22Rv1 (cell line): Measurements from ENCODE around the gene PUS1.
"Not testable (repeated sequence)": the region's sequence is repeated elsewhere in the genome, so short reads cannot be mapped to it uniquely, and the experiment has no call there.

Experiments
- H3K27ac ChIP-seq: fragments of 450-650 bp; 2 replicates; pipeline ENCODE4 v1.5.1; 2017
- CTCF ChIP-seq: fragments of 450-650 bp; IDR thresholded peaks from 2 replicates; pipeline ENCODE4 v1.5.1; 2017; ENCODE audit warnings: mild to moderate bottlenecking
- ZFX ChIP-seq: fragments of 450-650 bp; IDR thresholded peaks from 2 replicates; pipeline ENCODE4 v1.6.1; 2017; ENCODE audit warnings: antibody characterized with exemption, borderline replicate concordance

Gene PUS1

GRCh38 chr12:131983026-131983425, 54.0 kb downstream of the PUS1 start:
- H3K27ac ChIP-seq = no peak overlapping the region
- TF ChIP-seq ZFX (no peak), CTCF (no peak)

GRCh38 chr12:131983554-131983953, 54.5 kb downstream of the PUS1 start:
- TF ChIP-seq ZFX (no peak), CTCF (no peak)
- H3K27ac ChIP-seq = no peak overlapping the region

- no peak overlapping the region for H3K27ac ChIP-seq
- TF ChIP-seq CTCF = no peak
- no peak for TF ChIP-seq ZFX
Observed at GRCh38 chr12:131984334-131984733, 55.3 kb downstream of the PUS1 start.

- H3K27ac ChIP-seq = not testable (repeated sequence)
Observed at GRCh38 chr12:131985510-131985875, 56.4 kb downstream of the PUS1 start.

GRCh38 chr12:131986361-131986760, 57.3 kb downstream of the PUS1 start:
- no peak overlapping the region for H3K27ac ChIP-seq
- TF ChIP-seq ZFX (no peak), CTCF (no peak)

GRCh38 chr12:131986910-131987309, 57.8 kb downstream of the PUS1 start:
- no peak for TF ChIP-seq ZFX
- TF ChIP-seq CTCF = no peak
- H3K27ac ChIP-seq = no peak overlapping the region

GRCh38 chr12:131987552-131987951, 58.5 kb downstream of the PUS1 start:
- TF ChIP-seq ZFX (no peak), CTCF (no peak)
- no peak overlapping the region for H3K27ac ChIP-seq

- TF ChIP-seq CTCF (no peak), ZFX (no peak)
- no peak overlapping the region for H3K27ac ChIP-seq
Observed at GRCh38 chr12:131988054-131988796, 59.1 kb downstream of the PUS1 start.
